ENCODE results near the gene COA4.

The COA4 gene

GRCh38 chr11:73862986-73863385 is 13.7 kb downstream of the COA4 start:
- DNase-seq, result no peak

GRCh38 chr11:73860202-73860601 is 16.4 kb downstream of the COA4 start:
- no peak for DNase-seq

- no peak for DNase-seq
Measured at GRCh38 chr11:73859671-73860070, 17.0 kb downstream of the COA4 start.

- peak; percentile 49 for DNase-seq
Measured at GRCh38 chr11:73856031-73856567, 20.5 kb downstream of the COA4 start.

- no peak for DNase-seq
Measured at GRCh38 chr11:73854680-73855079, 22.0 kb downstream of the COA4 start.

GRCh38 chr11:73852049-73852448 is 24.6 kb downstream of the COA4 start:
- DNase-seq, result no peak

- no peak for DNase-seq
Measured at GRCh38 chr11:73851046-73851764, 25.4 kb downstream of the COA4 start.

GRCh38 chr11:73839123-73839457 is 37.6 kb downstream of the COA4 start:
- no peak for DNase-seq

GRCh38 chr11:73838443-73839122 is 38.1 kb downstream of the COA4 start:
- no peak for DNase-seq

GRCh38 chr11:73833067-73833466 is 43.6 kb downstream of the COA4 start:
- DNase-seq, result no peak

GRCh38 chr11:73830261-73830660 is 46.4 kb downstream of the COA4 start:
- DNase-seq, result no peak
